ENCODE measurements around the gene USP17L15. TPM values are rescaled to one million over a fixed set of nuclear protein-coding genes. Genes with fewer than 3 reads are reported as not detected.
"Not testable (repeated sequence)": the region's sequence is repeated elsewhere in the genome, so short reads cannot be mapped to it uniquely, and the experiment has no call there.

The USP17L15 gene
- polyA plus RNA-seq, 4 donors, result not detected

DNA sequence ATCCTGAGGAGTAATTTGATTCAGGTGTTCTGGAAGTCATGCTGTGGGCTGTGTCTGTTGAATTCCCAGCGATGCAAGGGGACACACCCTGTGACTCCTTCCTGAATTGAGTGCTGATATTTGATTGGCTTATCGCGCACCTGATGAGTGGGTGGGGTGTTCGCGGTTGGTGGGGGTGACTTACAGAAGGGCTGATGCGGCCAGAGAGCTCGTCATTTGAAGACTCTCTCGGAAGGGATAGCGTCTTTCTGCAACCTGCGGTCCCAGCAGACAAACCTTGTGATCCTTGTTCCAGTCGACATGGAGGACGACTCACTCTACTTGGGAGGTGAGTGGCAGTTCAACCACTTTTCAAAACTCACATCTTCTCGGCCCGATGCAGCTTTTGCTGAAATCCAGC is 9.4 kb downstream of the USP17L15 start, which contains the start of gene USP17L17:
Gene USP17L17, plus strand, starts transcription at position 301 of the 400 bp plus-strand sequence. Its CDS starts 0 bp downstream, at position 301.
- not testable (repeated sequence) for H3K36me3 ChIP-seq (ENCODE audit: control insufficient read depth in 3 of 3, insufficient read depth in 2 of 3, low read depth in 1 of 3, low read length in 3 of 3)

DNA sequence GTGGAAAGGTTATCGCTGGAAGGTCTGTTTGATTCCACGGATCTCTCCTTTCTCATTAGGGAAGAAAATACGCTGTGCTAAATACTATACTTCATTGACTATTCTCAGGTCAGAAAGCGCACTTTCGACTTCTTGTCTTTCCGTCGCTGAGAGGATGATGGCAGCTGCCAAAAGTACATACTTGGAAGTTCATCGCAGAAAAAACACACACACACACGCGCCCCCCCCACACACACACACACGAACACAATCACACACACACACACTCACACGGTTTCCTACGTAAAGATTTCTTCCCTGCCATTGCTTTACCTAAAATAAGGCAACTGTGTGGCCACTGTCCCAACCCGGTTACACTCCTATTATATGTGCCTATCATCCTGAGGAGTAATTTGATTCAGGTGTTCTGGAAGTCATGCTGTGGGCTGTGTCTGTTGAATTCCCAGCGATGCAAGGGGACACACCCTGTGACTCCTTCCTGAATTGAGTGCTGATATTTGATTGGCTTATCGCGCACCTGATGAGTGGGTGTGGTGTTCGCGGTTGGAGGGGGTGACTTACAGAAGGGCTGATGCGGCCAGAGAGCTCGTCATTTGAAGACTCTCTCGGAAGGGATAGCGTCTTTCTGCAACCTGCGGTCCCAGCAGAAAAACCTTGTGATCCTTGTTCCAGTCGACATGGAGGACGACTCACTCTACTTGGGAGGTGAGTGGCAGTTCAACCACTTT is 13.9 kb downstream of the USP17L15 start, which contains the start of gene USP17L18:
Gene USP17L18, plus strand, starts transcription at position 678 of the 728 bp plus-strand sequence. Its CDS starts 0 bp downstream, at position 678.
- WGBS, 3 donors, result 83 to 95% (median 94%) methylated on average over 14 to 20 of the region's 26 CpGs
- FAIRE-seq; H3K4me3 ChIP-seq (ENCODE audit: low read depth in 1 of 3, low read length in 3 of 3); H3K27me3 ChIP-seq (ENCODE audit: control insufficient read depth in 3 of 3, insufficient read depth in 3 of 3, low read length in 3 of 3); H3K36me3 ChIP-seq (ENCODE audit: control insufficient read depth in 3 of 3, insufficient read depth in 2 of 3, low read depth in 1 of 3, low read length in 3 of 3); H3K27ac ChIP-seq (ENCODE audit: low read depth in 1 of 3, low read length in 2 of 3); H3K9me3 ChIP-seq (ENCODE audit: control insufficient read depth in 2 of 2, insufficient read depth in 1 of 2, low read depth in 1 of 2, low read length in 1 of 2); H3K4me1 ChIP-seq (ENCODE audit: control insufficient read depth in 3 of 3, insufficient read depth in 2 of 3, low read depth in 1 of 3, low read length in 2 of 3): not testable (repeated sequence)
- DNase-seq, result peak in 1 of 2 donors; percentile 0

More for the DNA sequence above, 9.4 kb downstream of the USP17L15 start, which contains the start of gene USP17L17:
- WGBS, 3 donors, result 91 to 97% (median 93%) methylated on average over 5 of the region's 14 CpGs
- not testable (repeated sequence) for H3K27me3 ChIP-seq (ENCODE audit: control insufficient read depth in 3 of 3, insufficient read depth in 3 of 3, low read length in 3 of 3); FAIRE-seq; H3K27ac ChIP-seq (ENCODE audit: low read depth in 1 of 3, low read length in 2 of 3); H3K9me3 ChIP-seq (ENCODE audit: control insufficient read depth in 2 of 2, insufficient read depth in 1 of 2, low read depth in 1 of 2, low read length in 1 of 2); H3K4me3 ChIP-seq (ENCODE audit: low read depth in 1 of 3, low read length in 3 of 3); H3K4me1 ChIP-seq (ENCODE audit: control insufficient read depth in 3 of 3, insufficient read depth in 2 of 3, low read depth in 1 of 3, low read length in 2 of 3); DNase-seq

DNA sequence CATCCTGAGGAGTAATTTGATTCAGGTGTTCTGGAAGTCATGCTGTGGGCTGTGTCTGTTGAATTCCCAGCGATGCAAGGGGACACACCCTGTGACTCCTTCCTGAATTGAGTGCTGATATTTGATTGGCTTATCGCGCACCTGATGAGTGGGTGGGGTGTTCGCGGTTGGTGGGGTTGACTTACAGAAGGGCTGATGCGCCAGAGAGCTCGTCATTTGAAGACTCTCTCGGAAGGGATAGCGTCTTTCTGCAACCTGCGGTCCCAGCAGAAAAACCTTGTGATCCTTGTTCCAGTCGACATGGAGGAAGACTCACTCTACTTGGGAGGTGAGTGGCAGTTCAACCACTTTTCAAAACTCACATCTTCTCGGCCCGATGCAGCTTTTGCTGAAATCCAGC is 18.9 kb downstream of the USP17L15 start, which contains the start of gene USP17L19:
Gene USP17L19, plus strand, starts transcription at position 301 of the 400 bp plus-strand sequence. Its CDS starts 0 bp downstream, at position 301.
- not testable (repeated sequence) for H3K4me1 ChIP-seq (ENCODE audit: control insufficient read depth in 3 of 3, insufficient read depth in 2 of 3, low read depth in 1 of 3, low read length in 2 of 3); H3K36me3 ChIP-seq (ENCODE audit: control insufficient read depth in 3 of 3, insufficient read depth in 2 of 3, low read depth in 1 of 3, low read length in 3 of 3); FAIRE-seq; H3K4me3 ChIP-seq (ENCODE audit: low read depth in 1 of 3, low read length in 3 of 3); H3K27me3 ChIP-seq (ENCODE audit: control insufficient read depth in 3 of 3, insufficient read depth in 3 of 3, low read length in 3 of 3); H3K9me3 ChIP-seq (ENCODE audit: control insufficient read depth in 2 of 2, insufficient read depth in 1 of 2, low read depth in 1 of 2, low read length in 1 of 2); H3K27ac ChIP-seq (ENCODE audit: low read depth in 1 of 3, low read length in 2 of 3); DNase-seq
- no CpG with 5 or more reads among the region's 13 CpGs for WGBS, 3 donors

DNA sequence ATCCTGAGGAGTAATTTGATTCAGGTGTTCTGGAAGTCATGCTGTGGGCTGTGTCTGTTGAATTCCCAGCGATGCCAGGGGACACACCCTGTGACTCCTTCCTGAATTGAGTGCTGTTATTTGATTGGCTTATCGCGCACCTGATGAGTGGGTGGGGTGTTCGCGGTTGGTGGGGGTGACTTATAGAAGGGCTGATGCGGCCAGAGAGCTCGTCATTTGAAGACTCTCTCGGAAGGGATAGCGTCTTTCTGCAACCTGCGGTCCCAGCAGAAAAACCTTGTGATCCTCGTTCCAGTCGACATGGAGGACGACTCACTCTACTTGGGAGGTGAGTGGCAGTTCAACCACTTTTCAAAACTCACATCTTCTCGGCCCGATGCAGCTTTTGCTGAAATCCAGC is 23.6 kb downstream of the USP17L15 start, which contains the start of gene USP17L20:
Gene USP17L20, plus strand, starts transcription at position 301 of the 400 bp plus-strand sequence. Its CDS starts 0 bp downstream, at position 301.
- H3K4me3 ChIP-seq (ENCODE audit: low read depth in 1 of 3, low read length in 3 of 3); FAIRE-seq; H3K27me3 ChIP-seq (ENCODE audit: control insufficient read depth in 3 of 3, insufficient read depth in 3 of 3, low read length in 3 of 3); H3K4me1 ChIP-seq (ENCODE audit: control insufficient read depth in 3 of 3, insufficient read depth in 2 of 3, low read depth in 1 of 3, low read length in 2 of 3); H3K36me3 ChIP-seq (ENCODE audit: control insufficient read depth in 3 of 3, insufficient read depth in 2 of 3, low read depth in 1 of 3, low read length in 3 of 3); DNase-seq; H3K9me3 ChIP-seq (ENCODE audit: control insufficient read depth in 2 of 2, insufficient read depth in 1 of 2, low read depth in 1 of 2, low read length in 1 of 2); H3K27ac ChIP-seq (ENCODE audit: low read depth in 1 of 3, low read length in 2 of 3): not testable (repeated sequence)
- WGBS, 3 donors, result no CpG with 5 or more reads among the region's 15 CpGs

DNA sequence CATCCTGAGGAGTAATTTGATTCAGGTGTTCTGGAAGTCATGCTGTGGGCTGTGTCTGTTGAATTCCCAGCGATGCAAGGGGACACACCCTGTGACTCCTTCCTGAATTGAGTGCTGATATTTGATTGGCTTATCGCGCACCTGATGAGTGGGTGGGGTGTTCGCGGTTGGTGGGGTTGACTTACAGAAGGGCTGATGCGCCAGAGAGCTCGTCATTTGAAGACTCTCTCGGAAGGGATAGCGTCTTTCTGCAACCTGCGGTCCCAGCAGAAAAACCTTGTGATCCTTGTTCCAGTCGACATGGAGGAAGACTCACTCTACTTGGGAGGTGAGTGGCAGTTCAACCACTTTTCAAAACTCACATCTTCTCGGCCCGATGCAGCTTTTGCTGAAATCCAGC is 28.4 kb downstream of the USP17L15 start, which contains the start of gene USP17L21:
Gene USP17L21, plus strand, starts transcription at position 301 of the 400 bp plus-strand sequence. Its CDS starts 0 bp downstream, at position 301.
- no CpG with 5 or more reads among the region's 13 CpGs for WGBS, 3 donors
- not testable (repeated sequence) for FAIRE-seq; H3K27me3 ChIP-seq (ENCODE audit: control insufficient read depth in 3 of 3, insufficient read depth in 3 of 3, low read length in 3 of 3); H3K4me3 ChIP-seq (ENCODE audit: low read depth in 1 of 3, low read length in 3 of 3); DNase-seq; H3K4me1 ChIP-seq (ENCODE audit: control insufficient read depth in 3 of 3, insufficient read depth in 2 of 3, low read depth in 1 of 3, low read length in 2 of 3); H3K9me3 ChIP-seq (ENCODE audit: control insufficient read depth in 2 of 2, insufficient read depth in 1 of 2, low read depth in 1 of 2, low read length in 1 of 2); H3K27ac ChIP-seq (ENCODE audit: low read depth in 1 of 3, low read length in 2 of 3); H3K36me3 ChIP-seq (ENCODE audit: control insufficient read depth in 3 of 3, insufficient read depth in 2 of 3, low read depth in 1 of 3, low read length in 3 of 3)

DNA sequence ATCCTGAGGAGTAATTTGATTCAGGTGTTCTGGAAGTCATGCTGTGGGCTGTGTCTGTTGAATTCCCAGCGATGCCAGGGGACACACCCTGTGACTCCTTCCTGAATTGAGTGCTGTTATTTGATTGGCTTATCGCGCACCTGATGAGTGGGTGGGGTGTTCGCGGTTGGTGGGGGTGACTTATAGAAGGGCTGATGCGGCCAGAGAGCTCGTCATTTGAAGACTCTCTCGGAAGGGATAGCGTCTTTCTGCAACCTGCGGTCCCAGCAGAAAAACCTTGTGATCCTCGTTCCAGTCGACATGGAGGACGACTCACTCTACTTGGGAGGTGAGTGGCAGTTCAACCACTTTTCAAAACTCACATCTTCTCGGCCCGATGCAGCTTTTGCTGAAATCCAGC is 33.1 kb downstream of the USP17L15 start, which contains the start of gene USP17L22:
Gene USP17L22, plus strand, starts transcription at position 301 of the 400 bp plus-strand sequence. Its CDS starts 0 bp downstream, at position 301.
- not testable (repeated sequence) for H3K27ac ChIP-seq (ENCODE audit: low read depth in 1 of 3, low read length in 2 of 3); H3K4me1 ChIP-seq (ENCODE audit: control insufficient read depth in 3 of 3, insufficient read depth in 2 of 3, low read depth in 1 of 3, low read length in 2 of 3); H3K27me3 ChIP-seq (ENCODE audit: control insufficient read depth in 3 of 3, insufficient read depth in 3 of 3, low read length in 3 of 3); H3K4me3 ChIP-seq (ENCODE audit: low read depth in 1 of 3, low read length in 3 of 3); H3K9me3 ChIP-seq (ENCODE audit: control insufficient read depth in 2 of 2, insufficient read depth in 1 of 2, low read depth in 1 of 2, low read length in 1 of 2); DNase-seq; H3K36me3 ChIP-seq (ENCODE audit: control insufficient read depth in 3 of 3, insufficient read depth in 2 of 3, low read depth in 1 of 3, low read length in 3 of 3); FAIRE-seq
- WGBS, 3 donors, result no CpG with 5 or more reads among the region's 15 CpGs

DNA sequence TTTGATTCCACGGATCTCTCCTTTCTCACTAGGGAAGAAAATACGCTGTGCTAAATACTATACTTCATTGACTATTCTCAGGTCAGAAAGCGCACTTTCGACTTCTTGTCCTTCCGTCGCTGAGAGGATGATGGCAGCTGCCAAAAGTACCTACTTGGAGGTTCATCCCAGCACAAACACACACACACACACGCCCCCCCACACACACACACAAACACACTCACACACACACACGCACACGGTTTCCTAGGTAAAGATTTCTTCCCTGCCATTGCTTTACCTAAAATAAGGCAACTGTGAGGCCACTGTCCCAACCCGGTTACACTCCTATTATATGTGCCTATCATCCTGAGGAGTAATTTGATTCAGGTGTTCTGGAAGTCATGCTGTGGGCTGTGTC is 37.5 kb downstream of the USP17L15 start:
- not testable (repeated sequence) for FAIRE-seq

More for the DNA sequence above, 37.5 kb downstream of the USP17L15 start:
- DNase-seq; H3K9me3 ChIP-seq (ENCODE audit: control insufficient read depth in 2 of 2, insufficient read depth in 1 of 2, low read depth in 1 of 2, low read length in 1 of 2); H3K4me3 ChIP-seq (ENCODE audit: low read depth in 1 of 3, low read length in 3 of 3); H3K4me1 ChIP-seq (ENCODE audit: control insufficient read depth in 3 of 3, insufficient read depth in 2 of 3, low read depth in 1 of 3, low read length in 2 of 3); H3K36me3 ChIP-seq (ENCODE audit: control insufficient read depth in 3 of 3, insufficient read depth in 2 of 3, low read depth in 1 of 3, low read length in 3 of 3); H3K27ac ChIP-seq (ENCODE audit: low read depth in 1 of 3, low read length in 2 of 3); H3K27me3 ChIP-seq (ENCODE audit: control insufficient read depth in 3 of 3, insufficient read depth in 3 of 3, low read length in 3 of 3): not testable (repeated sequence)
- 81 to 88% (median 87%) methylated on average over 5 of the region's 10 CpGs for WGBS, 3 donors
